ENCODE data around the gene CABP1. TPM values are rescaled to one million over a fixed set of nuclear protein-coding genes. Genes with fewer than 3 reads are reported as not detected.

CABP1 gene
- total RNA-seq, 1 experiment from 2014 or later: not detected

GRCh38 chr12:120677765-120678473 lies 37.5 kb downstream of the CABP1 start:
- no peaks in the 10 kb centered on the region for H3K9me3 ChIP-seq (ENCODE audit: control insufficient read depth, insufficient read depth, low read depth, low read length)
- H3K27me3 ChIP-seq (ENCODE audit: control insufficient read depth, insufficient read depth, low read length): no peaks in the 10 kb centered on the region
- POLR2A ChIA-PET: no interaction called here
- BruUV-seq (replicated peaks): no TSS peak
- in situ Hi-C loops (cut with HindIII; ENCODE audit: low pct_unique_long_range_greater_than_20kb, low sequenced_read_pairs): no loop called here
- H3K4me3 ChIP-seq (ENCODE audit: low read depth in 2 of 2, low read length in 2 of 2): no peak overlapping the region
- CTCF ChIA-PET: no interaction called here
- H3K4me1 ChIP-seq (ENCODE audit: control insufficient read depth, insufficient read depth, low read length): no peaks in the 10 kb centered on the region
- H3K27ac ChIP-seq (ENCODE audit: low read length): no peak overlapping the region
- intact Hi-C loops (cut with micrococcal nuclease; ENCODE audit: unreplicated experiment): no loop called here
- H3K36me3 ChIP-seq (ENCODE audit: control insufficient read depth, insufficient read depth, low read length): no peaks in the 10 kb centered on the region
- DNase-seq (ENCODE audit: low read depth, low spot score) (no peak), ATAC-seq (no peak)
- TF ChIP-seq POLR2AphosphoS5 (IDR thresholded peaks at IDR 0.05; ENCODE audit: low read depth, low read length) (no peak), TCF7L2 (IDR thresholded peaks at IDR 0.05; ENCODE audit: low read depth, low read length) (no peak), SIN3A (IDR thresholded peaks at IDR 0.05; ENCODE audit: borderline replicate concordance, insufficient read depth, low read depth, low read length) (no peak)
- TF ChIP-seq, protein P1, sequence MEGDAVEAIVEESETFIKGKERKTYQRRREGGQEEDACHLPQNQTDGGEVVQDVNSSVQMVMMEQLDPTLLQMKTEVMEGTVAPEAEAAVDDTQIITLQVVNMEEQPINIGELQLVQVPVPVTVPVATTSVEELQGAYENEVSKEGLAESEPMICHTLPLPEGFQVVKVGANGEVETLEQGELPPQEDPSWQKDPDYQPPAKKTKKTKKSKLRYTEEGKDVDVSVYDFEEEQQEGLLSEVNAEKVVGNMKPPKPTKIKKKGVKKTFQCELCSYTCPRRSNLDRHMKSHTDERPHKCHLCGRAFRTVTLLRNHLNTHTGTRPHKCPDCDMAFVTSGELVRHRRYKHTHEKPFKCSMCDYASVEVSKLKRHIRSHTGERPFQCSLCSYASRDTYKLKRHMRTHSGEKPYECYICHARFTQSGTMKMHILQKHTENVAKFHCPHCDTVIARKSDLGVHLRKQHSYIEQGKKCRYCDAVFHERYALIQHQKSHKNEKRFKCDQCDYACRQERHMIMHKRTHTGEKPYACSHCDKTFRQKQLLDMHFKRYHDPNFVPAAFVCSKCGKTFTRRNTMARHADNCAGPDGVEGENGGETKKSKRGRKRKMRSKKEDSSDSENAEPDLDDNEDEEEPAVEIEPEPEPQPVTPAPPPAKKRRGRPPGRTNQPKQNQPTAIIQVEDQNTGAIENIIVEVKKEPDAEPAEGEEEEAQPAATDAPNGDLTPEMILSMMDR (IDR thresholded peaks at IDR 0.05): no peak
- TF ChIP-seq, protein P2, sequence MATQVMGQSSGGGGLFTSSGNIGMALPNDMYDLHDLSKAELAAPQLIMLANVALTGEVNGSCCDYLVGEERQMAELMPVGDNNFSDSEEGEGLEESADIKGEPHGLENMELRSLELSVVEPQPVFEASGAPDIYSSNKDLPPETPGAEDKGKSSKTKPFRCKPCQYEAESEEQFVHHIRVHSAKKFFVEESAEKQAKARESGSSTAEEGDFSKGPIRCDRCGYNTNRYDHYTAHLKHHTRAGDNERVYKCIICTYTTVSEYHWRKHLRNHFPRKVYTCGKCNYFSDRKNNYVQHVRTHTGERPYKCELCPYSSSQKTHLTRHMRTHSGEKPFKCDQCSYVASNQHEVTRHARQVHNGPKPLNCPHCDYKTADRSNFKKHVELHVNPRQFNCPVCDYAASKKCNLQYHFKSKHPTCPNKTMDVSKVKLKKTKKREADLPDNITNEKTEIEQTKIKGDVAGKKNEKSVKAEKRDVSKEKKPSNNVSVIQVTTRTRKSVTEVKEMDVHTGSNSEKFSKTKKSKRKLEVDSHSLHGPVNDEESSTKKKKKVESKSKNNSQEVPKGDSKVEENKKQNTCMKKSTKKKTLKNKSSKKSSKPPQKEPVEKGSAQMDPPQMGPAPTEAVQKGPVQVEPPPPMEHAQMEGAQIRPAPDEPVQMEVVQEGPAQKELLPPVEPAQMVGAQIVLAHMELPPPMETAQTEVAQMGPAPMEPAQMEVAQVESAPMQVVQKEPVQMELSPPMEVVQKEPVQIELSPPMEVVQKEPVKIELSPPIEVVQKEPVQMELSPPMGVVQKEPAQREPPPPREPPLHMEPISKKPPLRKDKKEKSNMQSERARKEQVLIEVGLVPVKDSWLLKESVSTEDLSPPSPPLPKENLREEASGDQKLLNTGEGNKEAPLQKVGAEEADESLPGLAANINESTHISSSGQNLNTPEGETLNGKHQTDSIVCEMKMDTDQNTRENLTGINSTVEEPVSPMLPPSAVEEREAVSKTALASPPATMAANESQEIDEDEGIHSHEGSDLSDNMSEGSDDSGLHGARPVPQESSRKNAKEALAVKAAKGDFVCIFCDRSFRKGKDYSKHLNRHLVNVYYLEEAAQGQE (IDR thresholded peaks at IDR 0.05; ENCODE audit: insufficient read depth in 1 of 2, low read depth in 2 of 2, low read length in 1 of 2): no peak

DNA sequence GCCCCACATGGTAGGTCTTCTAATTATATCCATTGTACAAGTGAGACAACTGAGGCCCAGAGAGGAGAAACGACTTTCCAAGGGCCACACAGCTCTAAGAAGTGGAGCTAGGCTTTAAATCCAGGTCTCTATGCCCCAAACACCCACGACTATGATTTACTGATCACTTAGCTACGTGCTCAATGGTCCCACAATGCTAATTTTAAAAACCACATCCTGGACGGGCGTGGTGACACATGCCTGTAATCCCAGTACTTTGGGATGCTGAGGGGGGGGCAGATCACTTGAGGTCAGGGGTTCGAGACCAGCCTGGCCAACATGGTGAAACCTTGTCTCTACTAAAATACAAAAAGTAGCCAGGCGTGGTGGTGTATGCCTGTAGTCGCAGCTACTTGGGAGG lies 38.1 kb downstream of the CABP1 start:
- Histone ChIP-seq H3K36me3 (ENCODE audit: control insufficient read depth, insufficient read depth, low read length) (no peaks in the 10 kb centered on the region), H3K4me3 (ENCODE audit: low read depth in 2 of 2, low read length in 2 of 2) (no peak overlapping the region), H3K27me3 (ENCODE audit: control insufficient read depth, insufficient read depth, low read length) (no peaks in the 10 kb centered on the region), H3K9me3 (ENCODE audit: control insufficient read depth, insufficient read depth, low read depth, low read length) (no peaks in the 10 kb centered on the region), H3K27ac (ENCODE audit: low read length) (no peak overlapping the region), H3K4me1 (ENCODE audit: control insufficient read depth, insufficient read depth, low read length) (no peaks in the 10 kb centered on the region)
- in situ Hi-C loops (cut with HindIII; ENCODE audit: low pct_unique_long_range_greater_than_20kb, low sequenced_read_pairs): no loop called here
- TF ChIP-seq, protein P1 (IDR thresholded peaks at IDR 0.05): no peak
- ATAC-seq: no peak
- CTCF ChIA-PET: no interaction called here
- DNase-seq (ENCODE audit: low read depth, low spot score): no peak
- BruUV-seq (replicated peaks): no TSS peak
- intact Hi-C loops (cut with micrococcal nuclease; ENCODE audit: unreplicated experiment): no loop called here
- POLR2A ChIA-PET: interaction anchor here (0.6 kb wide), 1 partner anchor 12 kb away, joined by 11 read pairs; no protein-coding TSS in a partner anchor

All from Panc1 (cell line).